ENCODE data around the gene PDIA6.

DNA sequence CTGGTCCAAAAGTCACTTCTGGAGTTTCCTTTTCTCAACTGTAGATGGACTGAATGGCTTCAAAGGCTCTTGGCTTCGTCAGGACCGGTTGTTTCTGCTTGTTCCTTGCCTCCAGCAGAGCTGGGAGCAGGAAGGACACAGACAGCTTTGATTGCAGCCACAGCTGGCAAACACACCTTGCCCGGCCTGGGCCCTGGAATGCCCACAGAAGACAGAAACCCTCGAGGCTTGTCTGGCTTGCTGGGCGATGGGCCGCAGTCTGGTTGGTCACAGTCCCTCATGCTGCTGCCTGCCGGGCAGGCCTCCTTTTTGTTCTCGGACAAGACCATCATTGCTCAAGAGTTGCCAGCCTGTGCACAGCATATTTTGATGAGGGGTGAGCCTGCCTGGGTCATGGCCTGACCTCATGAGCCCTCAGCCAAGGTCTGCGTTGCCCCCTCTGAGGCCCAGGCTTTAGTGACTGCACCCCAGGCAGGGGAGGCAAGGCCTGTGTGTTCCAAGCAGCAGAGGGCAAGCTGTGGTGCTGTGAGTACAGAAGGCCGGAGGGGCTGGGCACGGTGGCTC is 53.4 kb downstream of the PDIA6 start:
- TF ChIP-seq, protein P1, sequence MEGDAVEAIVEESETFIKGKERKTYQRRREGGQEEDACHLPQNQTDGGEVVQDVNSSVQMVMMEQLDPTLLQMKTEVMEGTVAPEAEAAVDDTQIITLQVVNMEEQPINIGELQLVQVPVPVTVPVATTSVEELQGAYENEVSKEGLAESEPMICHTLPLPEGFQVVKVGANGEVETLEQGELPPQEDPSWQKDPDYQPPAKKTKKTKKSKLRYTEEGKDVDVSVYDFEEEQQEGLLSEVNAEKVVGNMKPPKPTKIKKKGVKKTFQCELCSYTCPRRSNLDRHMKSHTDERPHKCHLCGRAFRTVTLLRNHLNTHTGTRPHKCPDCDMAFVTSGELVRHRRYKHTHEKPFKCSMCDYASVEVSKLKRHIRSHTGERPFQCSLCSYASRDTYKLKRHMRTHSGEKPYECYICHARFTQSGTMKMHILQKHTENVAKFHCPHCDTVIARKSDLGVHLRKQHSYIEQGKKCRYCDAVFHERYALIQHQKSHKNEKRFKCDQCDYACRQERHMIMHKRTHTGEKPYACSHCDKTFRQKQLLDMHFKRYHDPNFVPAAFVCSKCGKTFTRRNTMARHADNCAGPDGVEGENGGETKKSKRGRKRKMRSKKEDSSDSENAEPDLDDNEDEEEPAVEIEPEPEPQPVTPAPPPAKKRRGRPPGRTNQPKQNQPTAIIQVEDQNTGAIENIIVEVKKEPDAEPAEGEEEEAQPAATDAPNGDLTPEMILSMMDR (IDR thresholded peaks at IDR 0.05) = no peak
- TF ChIP-seq POLR2A (IDR thresholded peaks at IDR 0.05) = no peak
